ENCODE data around the gene WDR55.
"Not testable (repeated sequence)": the region's sequence is repeated elsewhere in the genome, so short reads cannot be mapped to it uniquely, and the experiment has no call there.

The WDR55 gene

GRCh38 chr5:140713562-140714094, 48.9 kb downstream of the WDR55 start:
- no peak for DNase-seq

GRCh38 chr5:140716238-140716637, 51.5 kb downstream of the WDR55 start:
- not testable (repeated sequence) for DNase-seq

- DNase-seq, result no peak
Measured at GRCh38 chr5:140718266-140718592, 53.5 kb downstream of the WDR55 start.

DNA sequence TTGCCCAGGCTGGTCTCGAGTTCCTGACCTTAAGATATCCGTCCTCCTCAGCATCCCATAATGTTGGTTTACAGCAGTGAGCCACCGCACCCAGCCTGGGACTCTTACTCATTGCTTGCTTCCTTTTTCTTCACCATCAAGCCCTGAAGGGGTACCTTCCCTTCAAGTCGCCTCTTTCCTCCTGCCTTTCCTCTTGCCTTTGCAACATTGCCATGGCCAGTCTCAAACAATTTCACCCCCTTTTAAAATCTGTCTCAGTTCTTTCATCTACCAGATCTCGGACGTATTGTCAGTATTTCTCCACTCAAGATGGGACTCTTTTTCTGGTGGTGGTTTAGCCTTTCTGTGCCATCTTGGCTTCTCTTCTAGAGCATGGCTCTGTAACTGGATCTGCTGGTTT, 56.0 kb downstream of the WDR55 start:
- DNase-seq, result not testable (repeated sequence)

DNA sequence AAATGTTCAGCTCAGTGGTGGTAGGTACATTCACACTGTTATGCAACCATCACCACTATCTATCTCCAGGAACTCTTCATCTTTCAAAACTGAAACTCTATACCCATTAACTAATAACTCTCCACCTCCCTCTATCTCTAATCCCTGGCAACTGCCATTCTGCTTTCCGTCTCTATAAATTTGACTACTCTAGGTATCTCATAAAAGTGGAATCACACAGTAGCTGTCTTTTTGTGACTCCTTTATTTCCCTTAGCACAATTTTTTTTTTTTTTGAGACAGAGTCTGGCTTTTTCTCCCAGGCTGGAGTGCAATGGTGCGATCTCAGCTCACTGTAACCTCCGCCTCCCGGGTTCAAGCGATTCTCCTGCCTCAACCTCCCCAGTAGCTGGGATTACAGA, 56.7 kb downstream of the WDR55 start:
- DNase-seq, result not testable (repeated sequence)
